Lower lobe of right lung (tissue), 2 donors: Measurements from ENCODE around the gene SLC44A2. TPM values are rescaled to one million over a fixed set of nuclear protein-coding genes. Genes with fewer than 3 reads are reported as not detected.
"Not testable (repeated sequence)": the region's sequence is repeated elsewhere in the genome, so short reads cannot be mapped to it uniquely, and the experiment has no call there.

Experiments used
- ATAC-seq, 2 donors: fragments of 200-7000 bp; cut with Tn5 transposase; one replicate each; pipeline ENCODE4 v1.9.1; 2020 to 2022; ENCODE audit warnings: mild to moderate bottlenecking in 2 of 2, moderate library complexity in 2 of 2
- DNase-seq: peaks from one replicate; pipeline ENCODE4 v3.0.0-alpha.2; 2020
- H3K27ac ChIP-seq: fragments of 200-600 bp; one replicate; pipeline ENCODE4 v1.8.0; 2022
- H3K27me3 ChIP-seq: fragments of 200-600 bp; one replicate; pipeline ENCODE4 v1.8.0; 2022; ENCODE audit warnings: low read depth
- H3K36me3 ChIP-seq: fragments of 200-600 bp; one replicate; pipeline ENCODE4 v1.8.0; 2022; ENCODE audit warnings: mild to moderate bottlenecking
- H3K4me1 ChIP-seq: fragments of 200-600 bp; one replicate; pipeline ENCODE4 v1.8.0; 2022
- H3K4me3 ChIP-seq: fragments of 200-600 bp; one replicate; pipeline ENCODE4 v1.8.0; 2022; ENCODE audit warnings: mild to moderate bottlenecking
- H3K9me3 ChIP-seq: fragments of 200-600 bp; one replicate; pipeline ENCODE4 v1.8.0; 2022
- CTCF ChIP-seq: fragments of 200-600 bp; IDR thresholded peaks from one replicate; pipeline ENCODE4 v1.8.0; 2022; ENCODE audit warnings: antibody characterized with exemption, mild to moderate bottlenecking
- intact Hi-C: fragments of 100-400 bp; cut with DNase I; formaldehyde crosslinking; loops from one replicate; pipeline ENCODE4 v1.11.0; 2022
- total RNA-seq: library from RNA; stranded (reverse); fragmentation: NEBNext Ultra II Directional; extraction: Animal tissue kit (Norgen Biotek cat#: 25700); gene quantifications from one replicate; pipeline ENCODE4 v1.2.1, GENCODE V29; 2021
- donor health status: DM: no; HTN: yes; CAD: no; lungs with severe emphysema.

The SLC44A2 gene
- total RNA-seq, 1 donor from 2014 or later: 256 TPM

GRCh38 chr19:10662384-10663251, 37.3 kb downstream of the SLC44A2 start:
- DNase-seq (no peak), ATAC-seq (no peak)
- H3K4me1 ChIP-seq: peaks cover 65% of the 10 kb centered on the region
- no peak overlapping the region for H3K4me3 ChIP-seq
- no peak overlapping the region for H3K27ac ChIP-seq
- intact Hi-C loops: no loop called here
- no peaks in the 10 kb centered on the region for H3K9me3 ChIP-seq
- H3K36me3 ChIP-seq: peaks cover 17% of the 10 kb centered on the region
- no peaks in the 10 kb centered on the region for H3K27me3 ChIP-seq
- TF ChIP-seq CTCF: no peak

GRCh38 chr19:10663252-10663563, 37.9 kb downstream of the SLC44A2 start:
- not testable (repeated sequence) for H3K4me3 ChIP-seq
- peaks cover 16% of the 10 kb centered on the region for H3K36me3 ChIP-seq

GRCh38 chr19:10667867-10668266, 42.5 kb downstream of the SLC44A2 start:
- H3K27ac ChIP-seq: no peak overlapping the region
- no peak for DNase-seq
- no peak for TF ChIP-seq CTCF
- H3K36me3 ChIP-seq: peaks cover 39% of the 10 kb centered on the region
- no peaks in the 10 kb centered on the region for H3K9me3 ChIP-seq
- peaks cover 29% of the 10 kb centered on the region for H3K4me1 ChIP-seq
- no peak for ATAC-seq
- intact Hi-C loops: no loop called here
- no peaks in the 10 kb centered on the region for H3K27me3 ChIP-seq
- H3K4me3 ChIP-seq: no peak overlapping the region

More at GRCh38 chr19:10663252-10663563, 37.9 kb downstream of the SLC44A2 start:
- peaks cover 59% of the 10 kb centered on the region for H3K4me1 ChIP-seq
- ATAC-seq, H3K9me3 ChIP-seq, DNase-seq, intact Hi-C loops, H3K27me3 ChIP-seq, H3K27ac ChIP-seq: not testable (repeated sequence)

- no peak for TF ChIP-seq CTCF
- Histone ChIP-seq H3K27me3 (no peaks in the 10 kb centered on the region), H3K27ac (no peak overlapping the region), H3K9me3 (no peaks in the 10 kb centered on the region), H3K36me3 (peaks cover 53% of the 10 kb centered on the region), H3K4me3 (no peak overlapping the region), H3K4me1 (peaks cover 20% of the 10 kb centered on the region)
- ATAC-seq (no peak), DNase-seq (no peak)
- intact Hi-C loops: no loop called here
These were observed 43.9 kb downstream of the SLC44A2 start for GRCh38 chr19:10669246-10669645.

- H3K4me1 ChIP-seq: peaks cover 20% of the 10 kb centered on the region
- DNase-seq (no peak), ATAC-seq (no peak)
- TF ChIP-seq CTCF: no peak
- peaks cover 61% of the 10 kb centered on the region for H3K36me3 ChIP-seq
- intact Hi-C loops: no loop called here
- H3K27ac ChIP-seq: no peak overlapping the region
- no peaks in the 10 kb centered on the region for H3K27me3 ChIP-seq
- no peaks in the 10 kb centered on the region for H3K9me3 ChIP-seq
- no peak overlapping the region for H3K4me3 ChIP-seq
These were observed 44.8 kb downstream of the SLC44A2 start for GRCh38 chr19:10670182-10670581.
